WTC11 (cell line): ENCODE data around the gene HSD17B12.

ENCODE experiments used
- CTCF ChIP-seq: fragments of 200-600 bp; IDR thresholded peaks from 2 replicates; pipeline ENCODE4 v1.8.0; 2022; ENCODE audit warnings: antibody characterized with exemption
- MAX ChIP-seq: sonication (generic); formaldehyde crosslinking; IDR thresholded peaks from 2 replicates; pipeline ENCODE4 v1.8.0; 2022; ENCODE audit warnings: mild to moderate bottlenecking, missing genetic modification reagents

DNA sequence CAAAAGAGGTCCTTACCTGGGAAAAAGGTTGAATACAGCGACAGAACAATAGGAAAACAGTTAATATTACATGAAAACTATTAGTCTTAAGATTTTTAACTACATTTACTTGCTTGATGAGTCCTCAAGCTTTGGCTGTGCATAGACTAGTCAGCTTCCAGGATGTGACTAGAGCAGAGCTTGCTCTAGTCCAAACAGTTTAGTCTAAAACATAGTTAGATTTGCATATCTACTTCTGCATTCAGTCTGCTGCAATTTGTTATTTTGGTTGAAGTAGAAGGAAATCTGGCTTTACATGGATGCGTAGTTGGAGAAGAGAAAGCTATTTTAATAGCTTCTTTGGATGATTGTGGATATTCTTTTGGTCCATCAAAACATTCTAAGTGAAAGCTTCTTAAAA is 104.8 kb downstream of the HSD17B12 start:
- no peak for TF ChIP-seq CTCF
- no peak for TF ChIP-seq MAX (CRISPR knock-in tag)
